MM.1S (cell line): ENCODE results near the gene WDR1.

Source experiments
- DNase-seq: peaks from one replicate; pipeline ENCODE4 v3.0.0-alpha.2; 2015
- H2AFZ ChIP-seq: fragments of 300-600 bp; sonication (generic); 2 replicates; pipeline ENCODE4 v1.6.0; 2016; ENCODE audit warnings: antibody characterized with exemption, low read length
- H3F3A ChIP-seq: fragments of 300-600 bp; sonication (generic); 2 replicates; pipeline ENCODE4 v1.6.1; 2016; ENCODE audit warnings: mild to moderate bottlenecking, antibody characterized with exemption, low read length, moderate library complexity, mixed read lengths; ENCODE audit not compliant: insufficient read depth
- H3K27ac ChIP-seq: fragments of 300-600 bp; sonication (generic); 2 replicates; pipeline ENCODE4 v1.5.1; 2016; ENCODE audit warnings: mild to moderate bottlenecking, low read length
- H3K27me3 ChIP-seq: fragments of 300-600 bp; sonication (generic); replicated peaks from 2 replicates; pipeline ENCODE4 v1.6.0; 2016; ENCODE audit warnings: low read length; ENCODE audit not compliant: insufficient read depth
- H3K36me3 ChIP-seq: fragments of 300-600 bp; sonication (generic); replicated peaks from 2 replicates; pipeline ENCODE4 v1.6.1; 2016; ENCODE audit warnings: mild to moderate bottlenecking, low read length, mixed read lengths; ENCODE audit not compliant: insufficient read depth
- H3K4me1 ChIP-seq: fragments of 300-600 bp; sonication (generic); 2 replicates; pipeline ENCODE4 v1.6.1; 2016; ENCODE audit warnings: low read length, mixed read lengths
- H3K4me2 ChIP-seq: fragments of 300-600 bp; sonication (generic); 2 replicates; pipeline ENCODE4 v1.6.0; 2016; ENCODE audit warnings: low read depth, low read length
- H3K4me3 ChIP-seq: fragments of 300-600 bp; sonication (generic); 2 replicates; pipeline ENCODE4 v1.5.1; 2016; ENCODE audit warnings: low read length, mixed read lengths
- H3K79me2 ChIP-seq: fragments of 300-600 bp; sonication (generic); 2 replicates; pipeline ENCODE4 v1.6.1; 2016; ENCODE audit warnings: mixed run types, low read length, mixed read lengths
- H3K9ac ChIP-seq: fragments of 300-600 bp; sonication (generic); 2 replicates; pipeline ENCODE4 v1.6.1; 2016; ENCODE audit warnings: low read length, mixed read lengths
- H3K9me2 ChIP-seq: fragments of 300-600 bp; sonication (generic); replicated peaks from 2 replicates; pipeline ENCODE4 v1.6.1; 2016; ENCODE audit warnings: mild to moderate bottlenecking, low read length, mixed read lengths; ENCODE audit not compliant: insufficient read depth
- H3K9me3 ChIP-seq: fragments of 300-600 bp; sonication (generic); replicated peaks from 2 replicates; pipeline ENCODE4 v1.6.1; 2016; ENCODE audit warnings: mild to moderate bottlenecking, low read length, mixed read lengths; ENCODE audit not compliant: insufficient read depth
- H4K20me1 ChIP-seq: fragments of 300-600 bp; sonication (generic); 2 replicates; pipeline ENCODE4 v1.6.1; 2016; ENCODE audit warnings: mild to moderate bottlenecking, low read length, moderate library complexity, mixed read lengths; ENCODE audit not compliant: insufficient read depth
- EZH2 ChIP-seq: fragments of 300-600 bp; sonication (generic); optimal IDR thresholded peaks from 2 replicates; pipeline ENCODE3; 2017; ENCODE audit warnings: low read depth, mild to moderate bottlenecking, antibody characterized with exemption, low read length, mixed read lengths
- EZH2phosphoT487 ChIP-seq: fragments of 300-600 bp; sonication (generic); IDR thresholded peaks from 2 replicates; pipeline ENCODE4 v1.6.1; 2018; ENCODE audit warnings: antibody characterized with exemption, low read length
- TF ChIP-seq, protein P1 (sequence below): fragments of 300-600 bp; sonication (generic); IDR thresholded peaks from 2 replicates; pipeline ENCODE4 v1.5.1; 2016; ENCODE audit warnings: antibody characterized with exemption, low read length, mixed read lengths

Gene WDR1

GRCh38 chr4:10090467-10091250 lies 25.9 kb downstream of the WDR1 start:
- Histone ChIP-seq H3K36me3 (peaks cover 50% of the 10 kb centered on the region), H3K9ac (no peak overlapping the region), H3F3A (peaks cover 4% of the 10 kb centered on the region), H3K4me1 (peaks cover 12% of the 10 kb centered on the region), H3K9me3 (no peaks in the 10 kb centered on the region), H3K4me3 (no peak overlapping the region), H3K79me2 (peaks cover 92% of the 10 kb centered on the region), H3K4me2 (no peak overlapping the region), H4K20me1 (no peaks in the 10 kb centered on the region), H3K27me3 (no peaks in the 10 kb centered on the region), H2AFZ (no peak overlapping the region), H3K27ac (no peak overlapping the region), H3K9me2 (no peaks in the 10 kb centered on the region)
- no peak for DNase-seq
- TF ChIP-seq, protein P1, sequence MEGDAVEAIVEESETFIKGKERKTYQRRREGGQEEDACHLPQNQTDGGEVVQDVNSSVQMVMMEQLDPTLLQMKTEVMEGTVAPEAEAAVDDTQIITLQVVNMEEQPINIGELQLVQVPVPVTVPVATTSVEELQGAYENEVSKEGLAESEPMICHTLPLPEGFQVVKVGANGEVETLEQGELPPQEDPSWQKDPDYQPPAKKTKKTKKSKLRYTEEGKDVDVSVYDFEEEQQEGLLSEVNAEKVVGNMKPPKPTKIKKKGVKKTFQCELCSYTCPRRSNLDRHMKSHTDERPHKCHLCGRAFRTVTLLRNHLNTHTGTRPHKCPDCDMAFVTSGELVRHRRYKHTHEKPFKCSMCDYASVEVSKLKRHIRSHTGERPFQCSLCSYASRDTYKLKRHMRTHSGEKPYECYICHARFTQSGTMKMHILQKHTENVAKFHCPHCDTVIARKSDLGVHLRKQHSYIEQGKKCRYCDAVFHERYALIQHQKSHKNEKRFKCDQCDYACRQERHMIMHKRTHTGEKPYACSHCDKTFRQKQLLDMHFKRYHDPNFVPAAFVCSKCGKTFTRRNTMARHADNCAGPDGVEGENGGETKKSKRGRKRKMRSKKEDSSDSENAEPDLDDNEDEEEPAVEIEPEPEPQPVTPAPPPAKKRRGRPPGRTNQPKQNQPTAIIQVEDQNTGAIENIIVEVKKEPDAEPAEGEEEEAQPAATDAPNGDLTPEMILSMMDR = no peak
- TF ChIP-seq EZH2phosphoT487 (no peak), EZH2 (no peak)

DNA sequence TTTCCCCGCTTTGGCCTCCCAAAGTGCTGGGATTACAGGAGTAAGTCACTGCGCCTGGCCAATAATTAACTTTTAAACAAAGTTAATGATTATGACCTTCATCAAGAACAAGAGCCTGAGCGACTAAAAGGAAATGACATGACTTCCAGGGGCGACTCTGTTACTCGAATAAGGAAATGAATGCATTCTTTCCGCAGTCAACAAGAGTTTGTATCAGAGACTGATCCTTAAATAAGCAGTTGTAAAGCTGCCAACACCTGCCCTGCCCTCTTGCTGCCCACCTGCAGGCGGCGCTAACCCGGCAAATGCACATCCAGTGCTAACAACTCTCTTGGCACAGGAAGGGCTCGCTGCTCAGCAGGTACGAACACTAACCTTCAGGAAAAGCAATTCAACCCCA lies 27.3 kb downstream of the WDR1 start:
- Histone ChIP-seq H3K36me3 (peaks cover 43% of the 10 kb centered on the region), H3K79me2 (peaks cover 85% of the 10 kb centered on the region), H3K9me2 (no peaks in the 10 kb centered on the region), H3F3A (no peaks in the 10 kb centered on the region), H3K4me3 (no peak overlapping the region), H2AFZ (no peak overlapping the region), H3K27ac (no peak overlapping the region), H3K4me1 (no peaks in the 10 kb centered on the region), H3K9me3 (no peaks in the 10 kb centered on the region), H3K9ac (no peak overlapping the region), H3K4me2 (no peak overlapping the region), H4K20me1 (no peaks in the 10 kb centered on the region), H3K27me3 (no peaks in the 10 kb centered on the region)
- DNase-seq = no peak
- TF ChIP-seq, protein P1 = peak; percentile 27; the same call in 1 of the 2 replicates
- no peak for TF ChIP-seq EZH2phosphoT487
- TF ChIP-seq EZH2 = no peak

DNA sequence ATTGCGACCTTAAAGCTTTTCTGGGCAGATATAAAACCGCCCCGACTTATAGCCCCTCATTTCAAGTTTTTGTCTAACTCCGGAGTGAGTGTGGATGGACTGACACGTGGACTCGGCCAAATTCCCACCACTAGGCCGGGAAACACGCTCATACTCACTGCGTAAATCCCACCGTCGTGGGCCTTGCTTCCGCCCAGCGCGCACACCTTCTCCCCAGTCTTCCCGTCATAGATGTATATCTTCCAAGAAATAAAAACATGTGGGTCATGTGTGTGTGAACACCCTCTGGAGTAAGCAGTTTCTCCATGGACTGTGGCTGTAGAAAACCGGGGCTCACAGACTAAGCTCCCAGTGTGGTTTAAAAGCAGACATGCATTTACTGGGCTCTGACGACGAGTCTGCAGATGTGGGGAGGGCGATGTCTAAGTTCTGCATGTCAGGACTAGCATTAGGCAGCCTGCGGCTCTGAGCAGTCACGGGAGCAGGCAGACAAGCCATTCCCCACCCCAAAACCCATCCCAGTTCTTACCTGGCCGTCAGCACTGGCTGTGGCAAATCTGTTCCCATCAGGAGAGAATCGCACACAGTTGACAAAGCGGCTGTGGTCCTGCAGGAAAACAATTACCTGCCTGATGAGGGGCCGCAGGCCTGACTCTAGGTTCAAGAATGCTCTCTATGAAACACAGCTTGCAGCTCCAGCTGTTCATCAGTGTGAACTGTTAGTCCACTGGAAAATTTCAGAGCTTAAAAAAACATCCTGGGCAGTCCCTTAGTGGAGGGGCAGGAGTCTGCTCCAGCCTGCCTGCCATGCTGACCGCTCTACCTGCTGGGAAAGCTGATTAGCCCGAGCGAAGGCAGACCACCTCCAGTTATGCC lies 28.2 kb downstream of the WDR1 start:
- TF ChIP-seq, protein P1 = no peak
- TF ChIP-seq EZH2phosphoT487 (no peak), EZH2 (no peak)
- H3K27me3 ChIP-seq = no peaks in the 10 kb centered on the region
- no peak overlapping the region for H2AFZ ChIP-seq
- H3K27ac ChIP-seq = no peak overlapping the region
- H3K4me3 ChIP-seq = no peak overlapping the region
- no peaks in the 10 kb centered on the region for H4K20me1 ChIP-seq
- no peaks in the 10 kb centered on the region for H3F3A ChIP-seq
- no peak overlapping the region for H3K9ac ChIP-seq
- no peaks in the 10 kb centered on the region for H3K9me2 ChIP-seq
- peaks cover 81% of the 10 kb centered on the region for H3K79me2 ChIP-seq
- H3K4me2 ChIP-seq = no peak overlapping the region
- H3K9me3 ChIP-seq = no peaks in the 10 kb centered on the region
- no peak for DNase-seq
- H3K4me1 ChIP-seq = no peaks in the 10 kb centered on the region
- H3K36me3 ChIP-seq = peaks cover 44% of the 10 kb centered on the region
